DND-41 (cell line): ENCODE results near the gene CCR9.

Source experiments
- CTCF ChIP-seq: IDR thresholded peaks from 2 replicates; pipeline ENCODE4 v1.5.1; 2012; ENCODE audit warnings: borderline replicate concordance, low read length, moderate library complexity, mild to moderate bottlenecking; ENCODE audit not compliant: poor library complexity, severe bottlenecking; ENCODE audit errors: extremely low read depth
- EZH2 ChIP-seq: IDR thresholded peaks from 3 replicates; pipeline ENCODE4 v1.6.1; 2012; ENCODE audit warnings: borderline replicate concordance, low read depth, mild to moderate bottlenecking, moderate library complexity, low read length, inconsistent platforms; ENCODE audit not compliant: severe bottlenecking

GRCh38 chr3:45936261-45936660, 49.9 kb downstream of the CCR9 start:
- TF ChIP-seq CTCF, result no peak
- no peak for TF ChIP-seq EZH2
